Cerebellar cortex (tissue), 1 donor: ENCODE results near the gene TBCD.

Experiments used
- DNase-seq: peaks from one replicate; pipeline ENCODE4 v3.0.0-alpha.2; 2015; ENCODE audit warnings: low spot score

The TBCD gene

GRCh38 chr17:82907797-82908542 is 156.1 kb downstream of the TBCD start:
- DNase-seq = no peak

GRCh38 chr17:82908543-82909160 is 156.8 kb downstream of the TBCD start:
- no peak for DNase-seq

GRCh38 chr17:82909322-82909904 is 157.5 kb downstream of the TBCD start:
- no peak for DNase-seq

GRCh38 chr17:82910041-82910481 is 158.2 kb downstream of the TBCD start:
- no peak for DNase-seq

GRCh38 chr17:82910770-82911169 is 158.9 kb downstream of the TBCD start:
- DNase-seq = no peak

GRCh38 chr17:82911822-82912221 is 160.0 kb downstream of the TBCD start:
- no peak for DNase-seq

GRCh38 chr17:82912484-82913089 is 160.7 kb downstream of the TBCD start:
- peak; percentile 22 for DNase-seq

- peak; percentile 62 for DNase-seq
Measured at GRCh38 chr17:82913304-82914043, 161.6 kb downstream of the TBCD start.

GRCh38 chr17:82914375-82914774 is 162.5 kb downstream of the TBCD start:
- DNase-seq = no peak

- no peak for DNase-seq
Measured at GRCh38 chr17:82915010-82915756, 163.3 kb downstream of the TBCD start.

GRCh38 chr17:82915757-82916027 is 163.8 kb downstream of the TBCD start:
- no peak for DNase-seq

- no peak for DNase-seq
Measured at GRCh38 chr17:82917699-82918345, 166.0 kb downstream of the TBCD start.

GRCh38 chr17:82918508-82918907 is 166.6 kb downstream of the TBCD start:
- no peak for DNase-seq

- no peak for DNase-seq
Measured at GRCh38 chr17:82920150-82920549, 168.3 kb downstream of the TBCD start.

GRCh38 chr17:82920715-82921114 is 168.8 kb downstream of the TBCD start:
- DNase-seq = no peak

GRCh38 chr17:82921426-82921825 is 169.6 kb downstream of the TBCD start:
- DNase-seq = no peak

GRCh38 chr17:82922646-82923045 is 170.8 kb downstream of the TBCD start:
- no peak for DNase-seq

- DNase-seq = no peak
Measured at GRCh38 chr17:82923366-82924113, 171.7 kb downstream of the TBCD start.

- DNase-seq = no peak
Measured at GRCh38 chr17:82924214-82924613, 172.3 kb downstream of the TBCD start.

- no peak for DNase-seq
Measured at GRCh38 chr17:82924812-82925211, 172.9 kb downstream of the TBCD start.
